Esophagus squamous epithelium (tissue), 5 donors: ENCODE results near the gene CSNK1E. TPM values are rescaled to one million over a fixed set of nuclear protein-coding genes. Genes with fewer than 3 reads are reported as not detected.
A peak's percentile ranks its signal among the peaks of the same experiment; 100 is the strongest.

Experiments
- DNase-seq: peaks from one replicate; lab custom pipeline; 2025; lab: John Stamatoyannopoulos, UW
- H3K27ac ChIP-seq, 4 donors: fragments of 200-600 bp; sonication (generic); one replicate each; pipeline ENCODE4 v1.5.1; 2016 to 2019; ENCODE audit warnings: mild to moderate bottlenecking in 1 of 4
- H3K27me3 ChIP-seq, 4 donors: fragments of 200-600 bp; sonication (generic); 1 replicate in 3 of 4; 2 replicates in 1 of 4; pipeline versions ENCODE4 v1.5.1 to v1.6.0; 2017 to 2021; ENCODE audit warnings: antibody characterized with exemption in 1 of 4
- H3K36me3 ChIP-seq, 3 donors: fragments of 200-600 bp; sonication (generic); one replicate each; pipeline ENCODE4 v1.5.1; 2016 to 2019
- H3K4me1 ChIP-seq, 3 donors: fragments of 200-600 bp; sonication (generic); one replicate each; pipeline ENCODE4 v1.5.1; 2017 to 2019
- H3K4me3 ChIP-seq, 4 donors: fragments of 200-600 bp; sonication (generic); 1 replicate in 3 of 4; 2 replicates in 1 of 4; pipeline ENCODE4 v1.5.1; 2016 to 2019; ENCODE audit warnings: mild to moderate bottlenecking in 2 of 4, moderate library complexity in 1 of 4
- H3K9me3 ChIP-seq, 3 donors: fragments of 200-600 bp; sonication (generic); one replicate each; pipeline ENCODE4 v1.5.1; 2016 to 2019
- CTCF ChIP-seq, 6 experiments: fragments of 450-650 bp in 4 of 6; fragments of 200-600 bp in 2 of 6; sonication (generic) in 2 of 6; IDR thresholded peaks; one replicate each; pipeline ENCODE4 v1.5.1; 2016 to 2019; ENCODE audit warnings: antibody characterized with exemption in 6 of 6, mild to moderate bottlenecking in 4 of 6, moderate library complexity in 4 of 6
- POLR2A ChIP-seq, 4 donors: fragments of 450-650 bp; IDR thresholded peaks; one replicate each; pipeline ENCODE4 v1.6.1; 2017; ENCODE audit warnings: antibody characterized with exemption in 4 of 4, mild to moderate bottlenecking in 4 of 4, moderate library complexity in 3 of 4
- WGBS, 2 donors: methylation state at CpG; one replicate each; pipeline ENCODE4 v1.1.5; 2018; 5-methylcytosine and 5-hydroxymethylcytosine counted together
- intact Hi-C: fragments of 100-400 bp; cut with DNase I; formaldehyde crosslinking; loops from one replicate; pipeline ENCODE4 v1.15.0; 2022
- total RNA-seq, 4 donors: library from RNA; depleted of rRNA; stranded (reverse); fragments of >200 nt; gene quantifications; one replicate each; pipeline ENCODE4 v1.1.0, GENCODE V29; 2016
- donor health status: DM: yes; HTN: yes; CAD: no.

Gene CSNK1E
- total RNA-seq, 4 donors from 2014 or later, result 40.8 to 94.4 (median 55.9) TPM

DNA sequence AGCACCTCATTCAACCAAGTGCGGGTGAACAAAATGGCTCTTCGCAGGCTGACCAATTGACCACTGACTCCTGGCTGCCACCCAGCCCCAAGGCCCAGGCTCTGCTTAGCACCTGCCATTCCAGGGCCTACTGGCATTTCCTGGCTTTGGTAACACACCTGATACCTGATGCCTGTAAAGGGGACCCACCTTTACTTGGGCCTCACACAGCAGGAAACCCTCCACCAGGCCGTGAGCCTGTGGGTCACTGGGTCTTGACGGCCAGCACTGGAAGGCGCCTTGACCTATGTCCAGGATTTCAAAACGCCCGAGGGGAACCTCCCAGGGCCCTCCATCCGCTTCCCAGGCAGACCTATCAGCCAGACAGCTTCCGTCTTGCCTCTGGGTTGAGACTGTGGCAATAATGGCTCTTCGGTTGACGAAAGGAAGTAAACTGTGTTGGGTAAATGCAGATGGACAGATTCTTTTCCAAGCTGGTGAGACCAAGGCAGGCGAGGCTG lies 27.6 kb downstream of the CSNK1E start:
- peak overlapping the region in 1 of 4 donors; percentile 3 for H3K27ac ChIP-seq
- TF ChIP-seq CTCF (IDR thresholded peaks at IDR 0.05), result no peak
- no peak for TF ChIP-seq POLR2A (IDR thresholded peaks at IDR 0.05)
- H3K4me3 ChIP-seq, result no peak overlapping the region
- H3K4me1 ChIP-seq, result peaks cover 0 to 15% (median 0%) of the 10 kb centered on the region in 3 donors
- DNase-seq, result no peak
- no peaks in the 10 kb centered on the region for H3K27me3 ChIP-seq
- H3K9me3 ChIP-seq, result no peaks in the 10 kb centered on the region
- H3K36me3 ChIP-seq, result peaks cover 7 to 60% (median 13%) of the 10 kb centered on the region in 3 donors
- intact Hi-C loops, result no loop called here
- WGBS, 2 donors, result 92 to 95% methylated on average over 2 to 4 of the region's 12 CpGs

DNA sequence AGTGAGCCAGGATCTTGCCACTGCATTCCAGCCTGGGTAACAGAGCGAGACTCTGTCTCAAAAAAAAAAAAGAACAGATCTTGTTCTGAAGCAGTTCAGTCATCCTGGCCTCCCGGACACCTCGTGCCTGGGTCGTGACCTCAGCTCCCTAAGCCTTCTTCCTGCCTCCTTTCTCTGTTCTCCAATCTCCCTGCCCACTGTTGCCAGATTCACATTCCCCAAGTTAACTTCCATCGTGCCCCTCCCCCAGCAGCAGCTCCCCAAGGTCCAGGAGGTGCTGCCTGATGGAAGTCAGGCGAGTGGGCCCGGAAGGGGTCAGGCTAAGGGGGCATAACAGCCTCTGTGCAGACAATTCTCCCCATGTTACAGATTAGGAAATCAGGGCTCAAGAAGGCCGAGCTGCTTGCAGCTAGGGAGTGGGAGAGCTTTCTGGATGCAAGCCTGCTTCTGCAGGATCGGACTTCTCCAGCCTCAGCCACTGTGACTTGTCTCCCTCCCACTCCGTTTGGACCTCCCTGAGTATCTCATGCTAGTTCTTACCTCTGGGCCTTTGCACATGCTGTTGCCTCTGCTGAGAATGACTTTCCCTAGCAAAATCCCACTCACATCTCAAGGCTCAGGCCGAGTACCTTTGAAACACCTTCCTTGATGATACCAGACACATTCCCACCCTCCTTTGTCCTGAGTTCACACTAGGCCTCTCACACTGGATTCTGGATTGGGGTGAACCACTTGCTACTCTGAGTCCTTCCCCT lies 30.1 kb downstream of the CSNK1E start:
- TF ChIP-seq POLR2A (IDR thresholded peaks at IDR 0.05), result no peak
- TF ChIP-seq CTCF (IDR thresholded peaks at IDR 0.05), result no peak
- Histone ChIP-seq H3K9me3 (no peaks in the 10 kb centered on the region), H3K4me3 (no peak overlapping the region), H3K36me3 (peaks cover 0 to 35% (median 2%) of the 10 kb centered on the region in 3 donors), H3K4me1 (peaks cover 0 to 14% (median 0%) of the 10 kb centered on the region in 3 donors), H3K27ac (no peak overlapping the region), H3K27me3 (no peaks in the 10 kb centered on the region)
- WGBS, 2 donors, result 85 to 97% methylated on average over 8 to 10 of the region's 11 CpGs
- intact Hi-C loops, result no loop called here
- no peak for DNase-seq

- intact Hi-C loops, result no loop called here
- WGBS, 2 donors, result 72 to 86% methylated on average over 7 to 8 of the region's 8 CpGs
- H3K9me3 ChIP-seq, result no peaks in the 10 kb centered on the region
- DNase-seq, result no peak
- H3K27me3 ChIP-seq, result no peaks in the 10 kb centered on the region
- peaks cover 0 to 16% (median 0%) of the 10 kb centered on the region in 3 donors for H3K36me3 ChIP-seq
- H3K27ac ChIP-seq, result no peak overlapping the region
- no peak overlapping the region for H3K4me3 ChIP-seq
- no peak for TF ChIP-seq CTCF (IDR thresholded peaks at IDR 0.05)
- TF ChIP-seq POLR2A (IDR thresholded peaks at IDR 0.05), result no peak
- H3K4me1 ChIP-seq, result peaks cover 0 to 12% (median 0%) of the 10 kb centered on the region in 3 donors
These were observed 32.2 kb downstream of the CSNK1E start for GRCh38 chr22:38285018-38285417.

GRCh38 chr22:38284042-38284402 lies 33.2 kb downstream of the CSNK1E start:
- WGBS, 2 donors, result 66 to 71% methylated on average over 2 to 5 of the region's 5 CpGs
- no peak for TF ChIP-seq CTCF (IDR thresholded peaks at IDR 0.05)
- TF ChIP-seq POLR2A (IDR thresholded peaks at IDR 0.05), result no peak
- no peaks in the 10 kb centered on the region for H3K9me3 ChIP-seq
- H3K27me3 ChIP-seq, result no peaks in the 10 kb centered on the region
- no peak for DNase-seq
- peak overlapping the region; percentile 34 to 71 (median 46) for H3K27ac ChIP-seq
- intact Hi-C loops, result no loop called here
- peaks cover 0 to 12% (median 0%) of the 10 kb centered on the region in 3 donors for H3K4me1 ChIP-seq
- peaks cover 0 to 8% (median 0%) of the 10 kb centered on the region in 3 donors for H3K36me3 ChIP-seq
- H3K4me3 ChIP-seq, result no peak overlapping the region

DNA sequence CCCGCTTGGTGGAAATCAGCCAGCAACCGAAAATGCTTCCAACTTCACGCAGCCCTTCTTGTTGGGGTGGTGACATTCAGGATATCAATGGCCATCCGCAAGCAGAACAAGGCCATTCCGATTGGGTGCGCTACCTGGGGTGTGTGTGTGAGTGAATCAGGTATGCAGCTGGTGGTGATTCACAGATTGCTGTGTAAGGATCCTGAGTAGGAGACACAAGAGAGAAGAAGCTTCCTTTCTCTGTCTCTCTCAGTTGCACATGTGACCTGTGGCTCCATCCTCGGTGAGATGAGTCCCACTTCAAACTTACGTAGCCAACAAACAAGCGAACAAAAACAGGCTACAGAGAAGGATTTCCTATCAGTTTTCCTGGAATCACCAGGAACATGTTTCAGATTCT lies 34.8 kb downstream of the CSNK1E start:
- no peak for TF ChIP-seq POLR2A (IDR thresholded peaks at IDR 0.05)
- TF ChIP-seq CTCF (IDR thresholded peaks at IDR 0.05), result no peak
- H3K4me1 ChIP-seq, result peaks cover 0 to 12% (median 0%) of the 10 kb centered on the region in 3 donors
- no peak overlapping the region for H3K27ac ChIP-seq
- WGBS, 2 donors, result 82 to 89% methylated on average over 5 to 9 of the region's 9 CpGs
- H3K36me3 ChIP-seq, result no peaks in the 10 kb centered on the region
- H3K9me3 ChIP-seq, result no peaks in the 10 kb centered on the region
- no peaks in the 10 kb centered on the region for H3K27me3 ChIP-seq
- DNase-seq, result no peak
- no peak overlapping the region for H3K4me3 ChIP-seq
- intact Hi-C loops, result no loop called here
